Fibroblast of mammary gland (primary cell): ENCODE results near the gene OPTC.

Source experiments
- DNase-seq: peaks from one replicate; pipeline ENCODE4 v3.0.0-alpha.2; 2010; ENCODE audit warnings: low read depth
- H3K4me3 ChIP-seq: 2 replicates; pipeline ENCODE4 v1.5.1; 2011; ENCODE audit warnings: low read depth, mild to moderate bottlenecking, low read length, moderate library complexity; ENCODE audit not compliant: control insufficient read depth
- CTCF ChIP-seq: conservative IDR thresholded peaks from 2 replicates; pipeline ENCODE4 v1.5.1; 2011; ENCODE audit warnings: low read depth, low read length, inconsistent platforms; ENCODE audit not compliant: control insufficient read depth, insufficient read depth

Gene OPTC

GRCh38 chr1:203497269-203497777 is 3.4 kb downstream of the OPTC start:
- H3K4me3 ChIP-seq, result no peak overlapping the region
- no peak for TF ChIP-seq CTCF
- DNase-seq, result no peak

GRCh38 chr1:203499643-203500278 is 5.8 kb downstream of the OPTC start:
- DNase-seq, result no peak
- no peak for TF ChIP-seq CTCF

GRCh38 chr1:203500279-203500678 is 6.3 kb downstream of the OPTC start:
- no peak for DNase-seq
- H3K4me3 ChIP-seq, result no peak overlapping the region
- no peak for TF ChIP-seq CTCF

More at GRCh38 chr1:203499643-203500278, 5.8 kb downstream of the OPTC start:
- no peak overlapping the region for H3K4me3 ChIP-seq

- no peak for DNase-seq
- H3K4me3 ChIP-seq, result no peak overlapping the region
- TF ChIP-seq CTCF, result no peak
Measured at GRCh38 chr1:203503836-203504235, 9.9 kb downstream of the OPTC start.

GRCh38 chr1:203504400-203505250 is 10.7 kb downstream of the OPTC start:
- peak; percentile 80 for DNase-seq
- no peak overlapping the region for H3K4me3 ChIP-seq
- TF ChIP-seq CTCF, result peak; percentile 61

GRCh38 chr1:203505526-203506204 is 11.7 kb downstream of the OPTC start:
- no peak overlapping the region for H3K4me3 ChIP-seq
- no peak for DNase-seq
- no peak for TF ChIP-seq CTCF
